Retinal pigment epithelial cell (primary cell): ENCODE data around the gene OR2A12.

Source experiments
- DNase-seq: peaks from one replicate; pipeline ENCODE4 v3.0.0-alpha.2; 2010; ENCODE audit warnings: low read depth
- H3K4me3 ChIP-seq: 2 replicates; pipeline ENCODE4 v1.5.1; 2011; ENCODE audit warnings: mild to moderate bottlenecking, low read length, control low read depth, moderate library complexity
- TF ChIP-seq, protein P1 (sequence below): conservative IDR thresholded peaks from 2 replicates; pipeline ENCODE4 v1.5.1; 2011; ENCODE audit warnings: low read depth, low read length, control low read depth, inconsistent platforms

OR2A12 gene

GRCh38 chr7:144085978-144086377, at the start of gene OR2A12:
TSS of gene OR2A12 (plus strand) at chr7:144086278. CDS start at chr7:144095108, 8,830 bp downstream.
- TF ChIP-seq, protein P1, sequence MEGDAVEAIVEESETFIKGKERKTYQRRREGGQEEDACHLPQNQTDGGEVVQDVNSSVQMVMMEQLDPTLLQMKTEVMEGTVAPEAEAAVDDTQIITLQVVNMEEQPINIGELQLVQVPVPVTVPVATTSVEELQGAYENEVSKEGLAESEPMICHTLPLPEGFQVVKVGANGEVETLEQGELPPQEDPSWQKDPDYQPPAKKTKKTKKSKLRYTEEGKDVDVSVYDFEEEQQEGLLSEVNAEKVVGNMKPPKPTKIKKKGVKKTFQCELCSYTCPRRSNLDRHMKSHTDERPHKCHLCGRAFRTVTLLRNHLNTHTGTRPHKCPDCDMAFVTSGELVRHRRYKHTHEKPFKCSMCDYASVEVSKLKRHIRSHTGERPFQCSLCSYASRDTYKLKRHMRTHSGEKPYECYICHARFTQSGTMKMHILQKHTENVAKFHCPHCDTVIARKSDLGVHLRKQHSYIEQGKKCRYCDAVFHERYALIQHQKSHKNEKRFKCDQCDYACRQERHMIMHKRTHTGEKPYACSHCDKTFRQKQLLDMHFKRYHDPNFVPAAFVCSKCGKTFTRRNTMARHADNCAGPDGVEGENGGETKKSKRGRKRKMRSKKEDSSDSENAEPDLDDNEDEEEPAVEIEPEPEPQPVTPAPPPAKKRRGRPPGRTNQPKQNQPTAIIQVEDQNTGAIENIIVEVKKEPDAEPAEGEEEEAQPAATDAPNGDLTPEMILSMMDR = no peak
- H3K4me3 ChIP-seq = no peak within 1 kb of the TSS
- no peak for DNase-seq

DNA sequence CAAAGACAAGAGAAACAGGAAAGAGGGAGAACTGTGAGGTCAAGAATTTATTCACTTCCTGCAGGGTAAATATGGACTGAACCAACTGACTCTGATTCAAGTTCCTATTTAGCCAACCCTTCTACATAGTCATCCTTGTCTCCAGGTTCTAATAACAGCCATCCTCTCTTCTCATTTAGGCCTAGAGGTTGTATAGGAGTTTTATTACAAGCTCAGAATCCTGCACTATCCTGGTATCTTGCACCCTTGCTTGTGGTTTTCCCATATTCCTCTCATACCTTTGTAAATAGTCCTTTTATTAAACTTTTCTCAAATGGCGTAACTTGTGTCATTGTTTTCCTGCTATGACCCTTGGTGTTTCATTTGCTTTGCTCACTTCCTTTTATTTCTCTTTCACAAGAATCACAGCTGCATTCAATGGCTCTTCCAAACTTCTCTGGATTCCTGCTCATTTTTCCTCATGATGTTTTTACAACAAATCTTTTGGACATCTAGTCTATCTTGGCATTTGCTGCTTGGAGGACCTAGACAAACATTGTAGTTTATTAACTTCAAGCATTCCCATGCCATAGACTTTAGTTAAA, 49.7 kb upstream of the OR2A12 start:
- TF ChIP-seq, protein P1 = no peak
- no peak overlapping the region for H3K4me3 ChIP-seq
- DNase-seq = no peak

DNA sequence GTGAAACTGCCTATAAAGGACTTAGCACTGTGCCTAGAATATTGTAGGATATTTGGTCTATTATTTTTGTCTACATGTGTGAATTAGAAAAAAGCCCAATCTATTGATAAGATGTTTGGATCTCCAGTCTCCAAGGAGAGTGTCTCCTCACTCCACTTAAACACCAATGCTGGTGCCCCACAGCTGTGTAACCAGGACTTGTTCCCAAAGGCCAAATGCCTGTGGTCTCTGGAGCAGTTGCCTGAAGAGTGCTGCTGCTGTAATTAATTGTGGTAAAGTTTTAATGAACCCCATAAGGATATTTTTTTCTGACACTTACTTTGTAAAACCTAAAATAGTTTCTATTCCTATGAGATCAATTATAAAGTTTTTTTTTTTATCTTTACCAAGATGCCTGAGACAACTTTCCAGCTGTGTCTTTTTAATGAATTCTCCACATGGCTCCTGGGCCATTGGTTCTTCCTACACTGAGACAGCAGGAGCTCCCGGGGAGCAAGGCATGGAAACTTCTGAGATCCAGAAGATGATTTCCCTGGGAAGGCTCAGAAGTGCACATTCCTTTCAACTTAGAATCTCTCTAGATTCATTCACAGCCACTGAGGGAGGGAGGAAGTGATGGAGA, 48.6 kb upstream of the OR2A12 start:
- TF ChIP-seq, protein P1 = no peak
- H3K4me3 ChIP-seq = no peak overlapping the region
- DNase-seq = no peak

DNA sequence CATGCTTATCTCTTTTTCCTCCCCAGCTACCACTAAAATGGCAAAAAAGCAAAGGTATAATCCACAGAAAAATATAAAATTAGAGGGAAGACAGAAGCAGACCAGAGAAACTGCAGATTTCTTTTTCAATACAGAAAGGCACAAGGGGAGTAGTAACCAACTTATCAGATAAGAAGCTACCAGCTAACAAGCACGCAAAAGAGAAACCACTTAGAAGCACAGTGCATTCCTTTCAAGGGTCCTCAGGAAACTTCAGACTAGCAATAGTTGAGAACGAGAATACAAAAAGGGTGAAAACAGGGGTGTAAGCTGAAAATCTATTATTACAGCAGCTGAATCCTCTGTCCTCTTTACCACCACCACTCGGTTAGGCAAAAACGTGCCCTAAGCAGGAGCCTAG, 47.2 kb upstream of the OR2A12 start:
- no peak for DNase-seq
- H3K4me3 ChIP-seq = no peak overlapping the region
- TF ChIP-seq, protein P1 = no peak

- no peak for DNase-seq
- TF ChIP-seq, protein P1 = no peak
- H3K4me3 ChIP-seq = no peak within 1 kb of the TSS
These were observed 37.4 kb upstream of the OR2A12 start, which contains the start of gene OR2A5 for GRCh38 chr7:144048648-144049047. TSS of gene OR2A5 (plus strand) at chr7:144048948. CDS start at chr7:144050402, 1,454 bp downstream.

DNA sequence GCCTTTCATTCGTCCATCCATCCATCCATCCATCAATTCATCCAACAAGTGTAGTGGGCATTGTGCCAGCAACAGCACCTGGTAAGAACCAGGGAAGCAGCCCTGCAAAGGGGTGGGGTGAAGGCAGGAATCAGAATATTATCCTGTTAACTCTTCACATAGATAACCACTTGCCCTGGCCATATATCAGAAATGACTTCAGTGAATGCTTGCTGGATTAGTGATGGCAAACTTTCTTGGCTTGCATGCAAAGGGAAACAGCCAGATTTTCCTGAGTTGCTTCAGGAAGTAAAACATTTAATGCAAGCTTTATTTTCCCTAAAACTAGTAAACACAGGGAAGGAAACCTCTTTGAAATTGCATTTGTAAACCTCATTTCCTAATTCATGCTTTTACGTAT, 36.6 kb upstream of the OR2A12 start:
- no peak for DNase-seq
- no peak overlapping the region for H3K4me3 ChIP-seq

More for the DNA sequence above, 36.6 kb upstream of the OR2A12 start:
- TF ChIP-seq, protein P1 = no peak
